Body of pancreas (tissue), 4 donors: ENCODE data around the gene KCNJ14.
A peak's percentile ranks its signal among the peaks of the same experiment; 100 is the strongest.

Source experiments
- CTCF ChIP-seq, 7 experiments: fragments of 450-650 bp in 4 of 7; fragments of 200-600 bp in 3 of 7; sonication (generic) in 3 of 7; IDR thresholded peaks; one replicate each; pipeline ENCODE4 v1.5.1; 2016 to 2019; ENCODE audit warnings: antibody characterized with exemption in 7 of 7
- POLR2A ChIP-seq, 3 donors: fragments of 450-650 bp; IDR thresholded peaks; one replicate each; pipeline ENCODE4 v1.6.1; 2016; ENCODE audit warnings: antibody characterized with exemption in 3 of 3, mild to moderate bottlenecking in 2 of 3

GRCh38 chr19:48501494-48502349 lies 46.3 kb downstream of the KCNJ14 start:
- no peak for TF ChIP-seq CTCF (IDR thresholded peaks at IDR 0.05)
- TF ChIP-seq POLR2A (IDR thresholded peaks at IDR 0.05): peak in 1 of 3 donors; percentile 35
